A673 (cell line): ENCODE measurements around the gene TMEM63B. TPM values are rescaled to one million over a fixed set of nuclear protein-coding genes. Genes with fewer than 3 reads are reported as not detected.
"Not testable (repeated sequence)": the region's sequence is repeated elsewhere in the genome, so short reads cannot be mapped to it uniquely, and the experiment has no call there.

Experiments used
- BruUV-seq: library from RNA; stranded (reverse); fragments of 400-500 nt; replicated peaks from 2 replicates; lab custom pipeline; 2021; lab: Mats Ljungman, UMichigan
- CTCF ChIA-PET: fragments of 300-600 bp; sonication (Branson Sonifier 250); formaldehyde crosslinking; loops from one replicate; lab custom pipeline; 2022; ENCODE audit warnings: antibody characterized with exemption; lab: Charles Lee
- POLR2A ChIA-PET: fragments of 300-600 bp; sonication (Branson Sonifier 250); formaldehyde crosslinking; loops from one replicate; lab custom pipeline; 2022; ENCODE audit warnings: antibody characterized with exemption; ENCODE audit not compliant: low non-redundant PET; lab: Charles Lee
- DNase-seq: peaks from one replicate; pipeline ENCODE4 v3.0.0-alpha.2; 2015; ENCODE audit warnings: low spot score
- H3K27ac ChIP-seq: fragments of 200-600 bp; sonication (generic); 2 replicates; pipeline ENCODE4 v1.5.1; 2016; ENCODE audit warnings: mixed run types, low read depth, mild to moderate bottlenecking, mixed read lengths, antibody characterized with exemption, low read length; ENCODE audit not compliant: poor library complexity, severe bottlenecking
- H3K27me3 ChIP-seq: fragments of 200-600 bp; sonication (generic); replicated peaks from 2 replicates; pipeline ENCODE4 v1.6.1; 2017; ENCODE audit warnings: mixed run types, low read depth, mild to moderate bottlenecking, mixed read lengths, antibody characterized with exemption, low read length; ENCODE audit not compliant: insufficient read depth, poor library complexity
- H3K36me3 ChIP-seq: fragments of 200-600 bp; sonication (generic); 2 replicates; pipeline ENCODE4 v1.6.1; 2016; ENCODE audit warnings: mixed run types, mild to moderate bottlenecking, mixed read lengths, antibody characterized with exemption, low read length; ENCODE audit not compliant: insufficient read depth, poor library complexity, severe bottlenecking
- H3K4me1 ChIP-seq: fragments of 200-600 bp; sonication (generic); 2 replicates; pipeline ENCODE4 v1.6.1; 2017; ENCODE audit warnings: mixed run types, mild to moderate bottlenecking, mixed read lengths, antibody characterized with exemption, low read length; ENCODE audit not compliant: insufficient read depth, poor library complexity, severe bottlenecking
- H3K4me3 ChIP-seq: fragments of 200-600 bp; sonication (generic); 2 replicates; pipeline ENCODE4 v1.5.1; 2016; ENCODE audit warnings: low read depth, mixed run types, mild to moderate bottlenecking, mixed read lengths, low read length; ENCODE audit not compliant: poor library complexity, severe bottlenecking
- H3K9me3 ChIP-seq: fragments of 200-600 bp; sonication (generic); 2 replicates; pipeline ENCODE4 v1.6.1; 2016; ENCODE audit warnings: mixed run types, low read depth, mild to moderate bottlenecking, mixed read lengths, antibody characterized with exemption, low read length; ENCODE audit not compliant: poor library complexity, severe bottlenecking
- EZH2 ChIP-seq: fragments of 200-600 bp; sonication (generic); IDR thresholded peaks from 2 replicates; pipeline ENCODE4 v1.6.1; 2017; ENCODE audit warnings: borderline replicate concordance, low read depth, mild to moderate bottlenecking, mixed read lengths, antibody characterized with exemption, low read length; ENCODE audit not compliant: poor library complexity, severe bottlenecking
- intact Hi-C: fragments of 100-400 bp; cut with micrococcal nuclease; formaldehyde crosslinking; loops from one replicate; pipeline ENCODE4 v1.10.0; 2022; ENCODE audit not compliant: unreplicated experiment
- total RNA-seq: library from RNA; stranded (reverse); gene quantifications from 2 replicates; pipeline ENCODE4 v1.2.3, GENCODE V29; 2021
- TF ChIP-seq, protein P1 (sequence below): fragments of 300-800, 200-600 bp; sonication (generic); conservative IDR thresholded peaks from 2 replicates; pipeline ENCODE4 v1.5.1; 2017; ENCODE audit warnings: low read depth, mild to moderate bottlenecking, antibody characterized with exemption, low read length, moderate library complexity, mixed read lengths

Gene TMEM63B
- total RNA-seq, 1 experiment from 2014 or later = 32.0 TPM

DNA sequence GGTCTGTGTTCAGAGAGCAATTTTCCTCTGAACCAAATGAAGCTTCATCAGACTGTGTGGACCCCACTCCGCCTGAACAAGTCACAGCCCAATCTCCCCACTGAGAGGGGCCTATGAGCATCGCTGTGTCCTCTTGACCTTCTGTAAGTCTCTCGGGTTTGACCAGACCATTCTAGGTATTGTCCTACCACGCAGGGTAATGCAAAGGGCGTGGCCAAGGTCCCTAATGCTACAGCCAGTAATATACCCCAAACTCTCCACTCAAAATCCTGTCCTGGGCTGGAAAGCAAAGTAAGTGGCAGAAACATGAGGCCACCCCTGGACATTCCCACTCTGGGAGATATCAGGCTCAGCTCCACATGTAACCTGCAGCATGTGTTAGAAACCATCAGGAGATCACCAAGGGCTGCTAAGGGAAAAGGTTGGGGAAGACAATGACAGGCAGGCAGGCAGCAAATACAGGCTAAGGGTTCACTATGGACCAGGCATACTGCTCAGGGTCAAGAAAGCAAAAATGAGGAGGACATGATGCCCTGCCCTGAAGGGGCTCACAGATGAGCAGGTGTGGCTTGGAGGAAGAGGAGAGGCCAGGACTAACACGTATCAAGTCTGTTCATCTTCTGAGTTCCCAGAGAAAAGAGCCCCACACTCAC is 33.5 kb upstream of the TMEM63B start:
- Histone ChIP-seq H3K4me3 (no peak overlapping the region), H3K9me3 (no peaks in the 10 kb centered on the region), H3K27ac (no peak overlapping the region), H3K4me1 (no peaks in the 10 kb centered on the region), H3K27me3 (no peaks in the 10 kb centered on the region), H3K36me3 (peaks cover 4% of the 10 kb centered on the region)
- intact Hi-C loops = no loop called here
- POLR2A ChIA-PET = no interaction called here
- CTCF ChIA-PET = no interaction called here
- TF ChIP-seq, protein P1, sequence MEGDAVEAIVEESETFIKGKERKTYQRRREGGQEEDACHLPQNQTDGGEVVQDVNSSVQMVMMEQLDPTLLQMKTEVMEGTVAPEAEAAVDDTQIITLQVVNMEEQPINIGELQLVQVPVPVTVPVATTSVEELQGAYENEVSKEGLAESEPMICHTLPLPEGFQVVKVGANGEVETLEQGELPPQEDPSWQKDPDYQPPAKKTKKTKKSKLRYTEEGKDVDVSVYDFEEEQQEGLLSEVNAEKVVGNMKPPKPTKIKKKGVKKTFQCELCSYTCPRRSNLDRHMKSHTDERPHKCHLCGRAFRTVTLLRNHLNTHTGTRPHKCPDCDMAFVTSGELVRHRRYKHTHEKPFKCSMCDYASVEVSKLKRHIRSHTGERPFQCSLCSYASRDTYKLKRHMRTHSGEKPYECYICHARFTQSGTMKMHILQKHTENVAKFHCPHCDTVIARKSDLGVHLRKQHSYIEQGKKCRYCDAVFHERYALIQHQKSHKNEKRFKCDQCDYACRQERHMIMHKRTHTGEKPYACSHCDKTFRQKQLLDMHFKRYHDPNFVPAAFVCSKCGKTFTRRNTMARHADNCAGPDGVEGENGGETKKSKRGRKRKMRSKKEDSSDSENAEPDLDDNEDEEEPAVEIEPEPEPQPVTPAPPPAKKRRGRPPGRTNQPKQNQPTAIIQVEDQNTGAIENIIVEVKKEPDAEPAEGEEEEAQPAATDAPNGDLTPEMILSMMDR = no peak
- no peak for DNase-seq
- BruUV-seq = no TSS peak

GRCh38 chr6:44094403-44095242 is 32.7 kb upstream of the TMEM63B start:
- ChIA-PET POLR2A (no interaction called here), CTCF (no interaction called here)
- H3K9me3 ChIP-seq = no peaks in the 10 kb centered on the region
- no peak overlapping the region for H3K4me3 ChIP-seq
- H3K27me3 ChIP-seq = no peaks in the 10 kb centered on the region
- no peak for DNase-seq
- no TSS peak for BruUV-seq
- H3K36me3 ChIP-seq = peaks cover 7% of the 10 kb centered on the region
- TF ChIP-seq EZH2 = no peak
- TF ChIP-seq, protein P1 = no peak
- no peaks in the 10 kb centered on the region for H3K4me1 ChIP-seq
- H3K27ac ChIP-seq = no peak overlapping the region
- intact Hi-C loops = no loop called here

- H3K4me3 ChIP-seq, POLR2A ChIA-PET, BruUV-seq: not testable (repeated sequence)
Measured at GRCh38 chr6:44095243-44095623, 32.1 kb upstream of the TMEM63B start.

More at GRCh38 chr6:44095243-44095623, 32.1 kb upstream of the TMEM63B start:
- peaks cover 11% of the 10 kb centered on the region for H3K36me3 ChIP-seq
- H3K4me1 ChIP-seq, intact Hi-C loops, H3K27me3 ChIP-seq, CTCF ChIA-PET, H3K9me3 ChIP-seq, H3K27ac ChIP-seq, DNase-seq: not testable (repeated sequence)
